ENCODE results near the gene SH3TC1.

The SH3TC1 gene

DNA sequence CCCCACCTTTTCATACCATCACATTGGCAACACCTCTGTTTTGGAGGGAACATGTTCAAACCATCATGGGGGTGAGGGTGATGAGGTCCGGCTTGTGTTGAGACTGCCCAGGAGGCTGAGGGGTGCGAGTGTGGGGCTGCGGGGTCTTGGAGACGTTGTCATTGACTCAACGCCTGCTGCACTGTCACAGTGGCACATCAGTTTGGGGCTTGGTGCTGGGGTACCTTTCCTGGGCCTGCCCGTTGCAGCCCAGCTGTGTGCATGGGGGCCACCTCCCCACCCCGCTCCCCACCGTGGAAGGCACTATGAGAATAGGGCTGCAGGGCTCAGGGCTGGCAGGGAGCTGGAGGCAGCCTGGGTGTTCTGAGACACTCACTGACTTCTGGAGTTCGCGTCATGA is 72.7 kb downstream of the SH3TC1 start:
- no peaks in the 10 kb centered on the region for H4K20me1 ChIP-seq (ENCODE audit: low read depth, low read length)
- H3K4me2 ChIP-seq (ENCODE audit: low read depth, low read length, poor library complexity, severe bottlenecking): no peak overlapping the region
- TF ChIP-seq EZH2phosphoT487 (conservative IDR thresholded peaks at IDR 0.05; ENCODE audit: low read length): no peak
- TF ChIP-seq, protein P1, sequence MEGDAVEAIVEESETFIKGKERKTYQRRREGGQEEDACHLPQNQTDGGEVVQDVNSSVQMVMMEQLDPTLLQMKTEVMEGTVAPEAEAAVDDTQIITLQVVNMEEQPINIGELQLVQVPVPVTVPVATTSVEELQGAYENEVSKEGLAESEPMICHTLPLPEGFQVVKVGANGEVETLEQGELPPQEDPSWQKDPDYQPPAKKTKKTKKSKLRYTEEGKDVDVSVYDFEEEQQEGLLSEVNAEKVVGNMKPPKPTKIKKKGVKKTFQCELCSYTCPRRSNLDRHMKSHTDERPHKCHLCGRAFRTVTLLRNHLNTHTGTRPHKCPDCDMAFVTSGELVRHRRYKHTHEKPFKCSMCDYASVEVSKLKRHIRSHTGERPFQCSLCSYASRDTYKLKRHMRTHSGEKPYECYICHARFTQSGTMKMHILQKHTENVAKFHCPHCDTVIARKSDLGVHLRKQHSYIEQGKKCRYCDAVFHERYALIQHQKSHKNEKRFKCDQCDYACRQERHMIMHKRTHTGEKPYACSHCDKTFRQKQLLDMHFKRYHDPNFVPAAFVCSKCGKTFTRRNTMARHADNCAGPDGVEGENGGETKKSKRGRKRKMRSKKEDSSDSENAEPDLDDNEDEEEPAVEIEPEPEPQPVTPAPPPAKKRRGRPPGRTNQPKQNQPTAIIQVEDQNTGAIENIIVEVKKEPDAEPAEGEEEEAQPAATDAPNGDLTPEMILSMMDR (IDR thresholded peaks at IDR 0.05; ENCODE audit: insufficient read depth, low read length, poor library complexity, severe bottlenecking): no peak
- H3K79me2 ChIP-seq (ENCODE audit: insufficient read depth, low read length): no peaks in the 10 kb centered on the region
- no peaks in the 10 kb centered on the region for H3K9me3 ChIP-seq (ENCODE audit: insufficient read depth, low read length)
- no peak overlapping the region for H2AFZ ChIP-seq (ENCODE audit: low read depth, low read length, severe bottlenecking)
- no peak overlapping the region for H3K27ac ChIP-seq (ENCODE audit: low read depth, low read length)
- H3K4me3 ChIP-seq (ENCODE audit: insufficient read depth, low read length, poor library complexity, severe bottlenecking): no peak overlapping the region
- no peaks in the 10 kb centered on the region for H3K27me3 ChIP-seq (ENCODE audit: low read length)
- no peaks in the 10 kb centered on the region for H3K36me3 ChIP-seq (ENCODE audit: low read length)
- no peaks in the 10 kb centered on the region for H3K9me2 ChIP-seq (replicated peaks; ENCODE audit: insufficient read depth, low read length)
- H3K9ac ChIP-seq (ENCODE audit: low read length): no peak overlapping the region
- no peaks in the 10 kb centered on the region for H3F3A ChIP-seq (ENCODE audit: insufficient read depth)

DNA sequence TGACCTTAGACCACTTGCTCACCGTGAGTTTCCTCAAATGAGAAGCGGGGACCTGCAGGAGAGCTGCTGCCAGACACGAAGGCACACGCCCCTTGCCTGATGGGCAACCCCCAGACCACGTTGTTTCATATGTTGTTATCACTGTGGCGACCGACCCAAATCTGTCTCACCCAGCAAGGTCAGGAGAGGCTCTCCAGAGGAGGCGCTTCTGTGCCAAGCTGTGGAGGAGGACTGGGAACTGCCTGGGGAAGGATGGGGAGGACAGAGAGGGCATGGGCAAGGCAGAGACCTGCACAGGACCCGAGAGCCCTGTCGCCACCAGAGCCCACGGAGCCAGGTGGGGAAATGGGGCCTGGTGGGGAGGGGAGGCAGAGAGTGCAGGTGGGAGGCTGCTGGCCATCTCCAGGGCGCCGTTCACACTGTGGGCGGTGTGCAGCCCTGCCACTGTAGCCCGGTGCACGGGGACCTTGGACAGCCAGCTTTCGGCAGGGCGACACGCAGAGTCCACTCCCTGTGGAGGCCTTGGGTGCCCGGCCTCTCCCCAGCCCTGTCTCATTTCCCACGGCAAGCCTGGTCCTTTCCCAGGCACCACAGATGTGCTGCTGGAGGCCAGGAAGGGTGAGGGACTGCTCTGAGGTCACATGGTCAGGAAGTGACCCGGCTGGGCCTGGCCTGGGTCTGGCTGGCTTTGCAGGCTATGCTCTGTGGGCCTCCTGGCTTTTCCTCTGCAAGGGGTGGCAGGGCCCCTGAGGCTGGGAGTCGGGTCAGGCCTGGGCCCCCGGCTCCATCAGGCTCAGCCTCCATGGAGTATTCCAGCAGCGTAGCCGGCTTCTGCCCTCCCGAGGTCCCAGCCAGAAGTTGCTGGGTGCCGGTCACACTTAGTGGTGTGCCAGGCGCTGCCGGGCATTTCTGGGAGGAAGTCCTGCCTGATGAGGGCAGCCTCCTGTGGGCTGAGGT is 73.7 kb downstream of the SH3TC1 start:
- TF ChIP-seq, protein P1 (IDR thresholded peaks at IDR 0.05; ENCODE audit: insufficient read depth, low read length, poor library complexity, severe bottlenecking): no peak
- TF ChIP-seq EZH2phosphoT487 (conservative IDR thresholded peaks at IDR 0.05; ENCODE audit: low read length): no peak
- H2AFZ ChIP-seq (ENCODE audit: low read depth, low read length, severe bottlenecking): no peak overlapping the region
- H3K27me3 ChIP-seq (ENCODE audit: low read length): no peaks in the 10 kb centered on the region
- H3K9me2 ChIP-seq (replicated peaks; ENCODE audit: insufficient read depth, low read length): no peaks in the 10 kb centered on the region
- H3K4me3 ChIP-seq (ENCODE audit: insufficient read depth, low read length, poor library complexity, severe bottlenecking): no peak overlapping the region
- no peaks in the 10 kb centered on the region for H3K9me3 ChIP-seq (ENCODE audit: insufficient read depth, low read length)
- H3K9ac ChIP-seq (ENCODE audit: low read length): no peak overlapping the region
- H3F3A ChIP-seq (ENCODE audit: insufficient read depth): no peaks in the 10 kb centered on the region
- no peaks in the 10 kb centered on the region for H3K36me3 ChIP-seq (ENCODE audit: low read length)
- H3K4me2 ChIP-seq (ENCODE audit: low read depth, low read length, poor library complexity, severe bottlenecking): no peak overlapping the region
- H4K20me1 ChIP-seq (ENCODE audit: low read depth, low read length): no peaks in the 10 kb centered on the region
- no peak overlapping the region for H3K27ac ChIP-seq (ENCODE audit: low read depth, low read length)
- no peaks in the 10 kb centered on the region for H3K79me2 ChIP-seq (ENCODE audit: insufficient read depth, low read length)

DNA sequence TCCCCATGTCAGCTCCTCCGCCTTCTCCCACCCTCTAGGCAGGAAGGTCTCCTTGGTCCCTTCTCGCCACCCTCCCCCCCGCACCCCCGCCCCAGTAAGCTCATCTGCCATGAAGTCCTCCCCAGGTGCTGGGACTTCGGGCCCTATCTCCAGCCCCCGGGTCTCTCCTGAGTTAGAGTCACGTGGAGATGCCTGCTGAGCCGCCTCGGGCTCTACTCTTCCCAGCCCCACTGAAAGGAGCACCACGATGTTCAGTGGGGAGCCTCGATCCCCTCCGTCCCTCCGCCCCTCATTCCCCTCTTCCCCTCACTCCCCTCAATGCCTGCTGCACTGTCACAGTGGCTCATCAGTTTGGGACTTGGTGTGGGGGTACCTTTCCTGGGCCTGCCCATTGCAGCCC is 74.4 kb downstream of the SH3TC1 start:
- H3K36me3 ChIP-seq (ENCODE audit: low read length): no peaks in the 10 kb centered on the region
- H4K20me1 ChIP-seq (ENCODE audit: low read depth, low read length): no peaks in the 10 kb centered on the region
- no peak overlapping the region for H2AFZ ChIP-seq (ENCODE audit: low read depth, low read length, severe bottlenecking)
- H3K27me3 ChIP-seq (ENCODE audit: low read length): no peaks in the 10 kb centered on the region
- H3K9me2 ChIP-seq (replicated peaks; ENCODE audit: insufficient read depth, low read length): no peaks in the 10 kb centered on the region
- no peak overlapping the region for H3K4me2 ChIP-seq (ENCODE audit: low read depth, low read length, poor library complexity, severe bottlenecking)
- H3K9ac ChIP-seq (ENCODE audit: low read length): no peak overlapping the region
- no peaks in the 10 kb centered on the region for H3K79me2 ChIP-seq (ENCODE audit: insufficient read depth, low read length)
- no peaks in the 10 kb centered on the region for H3K9me3 ChIP-seq (ENCODE audit: insufficient read depth, low read length)
- TF ChIP-seq, protein P1 (IDR thresholded peaks at IDR 0.05; ENCODE audit: insufficient read depth, low read length, poor library complexity, severe bottlenecking): no peak
- no peak for TF ChIP-seq EZH2phosphoT487 (conservative IDR thresholded peaks at IDR 0.05; ENCODE audit: low read length)
- H3K27ac ChIP-seq (ENCODE audit: low read depth, low read length): no peak overlapping the region
- no peaks in the 10 kb centered on the region for H3F3A ChIP-seq (ENCODE audit: insufficient read depth)
- H3K4me3 ChIP-seq (ENCODE audit: insufficient read depth, low read length, poor library complexity, severe bottlenecking): no peak overlapping the region

All from SU-DHL-6 (cell line).